ENCODE results near the gene NUP210.
"Not testable (repeated sequence)": the region's sequence is repeated elsewhere in the genome, so short reads cannot be mapped to it uniquely, and the experiment has no call there.

DNA sequence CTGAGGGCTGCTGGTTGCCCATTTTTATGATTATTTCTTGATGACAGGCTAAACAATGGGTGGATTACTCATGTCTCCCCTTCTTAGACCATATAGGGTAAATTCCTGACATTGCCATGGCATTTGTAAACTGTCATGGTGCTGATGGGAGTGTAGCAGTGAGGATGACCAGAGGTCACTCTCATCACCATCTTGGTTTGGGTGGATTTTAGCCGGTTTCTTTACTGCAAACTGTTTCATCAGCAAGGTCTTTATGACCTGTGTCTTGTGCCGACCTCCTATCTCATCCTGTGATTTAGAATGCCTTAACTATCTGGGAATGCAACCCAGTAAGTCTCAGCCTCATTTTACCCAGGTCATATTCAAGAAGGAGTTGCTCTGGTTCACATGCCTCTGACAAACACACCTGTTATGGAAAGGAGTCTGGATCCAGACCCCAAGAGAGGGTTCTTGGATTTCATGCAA is 10.3 kb upstream of the NUP210 start:
- TF ChIP-seq HES4 (CRISPR knock-in tag; IDR thresholded peaks at IDR 0.05; ENCODE audit: borderline replicate concordance); SIX4 (CRISPR knock-in tag; IDR thresholded peaks at IDR 0.05); MYNN (CRISPR knock-in tag; IDR thresholded peaks at IDR 0.05; ENCODE audit: low read depth); NR1H2 (CRISPR knock-in tag; IDR thresholded peaks at IDR 0.05; ENCODE audit: borderline replicate concordance, low read depth); ZNF652 (CRISPR knock-in tag; IDR thresholded peaks at IDR 0.05; ENCODE audit: borderline replicate concordance, low read depth); ZNF44 (CRISPR knock-in tag; IDR thresholded peaks at IDR 0.05); ATF4 (CRISPR knock-in tag; IDR thresholded peaks at IDR 0.05); POLR2A (IDR thresholded peaks at IDR 0.05; ENCODE audit: insufficient read depth in 1 of 2, low read depth in 2 of 2, low read length in 2 of 2); REST (IDR thresholded peaks at IDR 0.05; ENCODE audit: borderline replicate concordance in 1 of 2, low read depth in 1 of 2, low read length in 2 of 2): not testable (repeated sequence)
- TF ChIP-seq, protein P1, sequence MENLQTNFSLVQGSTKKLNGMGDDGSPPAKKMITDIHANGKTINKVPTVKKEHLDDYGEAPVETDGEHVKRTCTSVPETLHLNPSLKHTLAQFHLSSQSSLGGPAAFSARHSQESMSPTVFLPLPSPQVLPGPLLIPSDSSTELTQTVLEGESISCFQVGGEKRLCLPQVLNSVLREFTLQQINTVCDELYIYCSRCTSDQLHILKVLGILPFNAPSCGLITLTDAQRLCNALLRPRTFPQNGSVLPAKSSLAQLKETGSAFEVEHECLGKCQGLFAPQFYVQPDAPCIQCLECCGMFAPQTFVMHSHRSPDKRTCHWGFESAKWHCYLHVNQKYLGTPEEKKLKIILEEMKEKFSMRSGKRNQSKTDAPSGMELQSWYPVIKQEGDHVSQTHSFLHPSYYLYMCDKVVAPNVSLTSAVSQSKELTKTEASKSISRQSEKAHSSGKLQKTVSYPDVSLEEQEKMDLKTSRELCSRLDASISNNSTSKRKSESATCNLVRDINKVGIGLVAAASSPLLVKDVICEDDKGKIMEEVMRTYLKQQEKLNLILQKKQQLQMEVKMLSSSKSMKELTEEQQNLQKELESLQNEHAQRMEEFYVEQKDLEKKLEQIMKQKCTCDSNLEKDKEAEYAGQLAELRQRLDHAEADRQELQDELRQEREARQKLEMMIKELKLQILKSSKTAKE (CRISPR knock-in tag; IDR thresholded peaks at IDR 0.05; ENCODE audit: borderline replicate concordance), result not testable (repeated sequence)
- TF ChIP-seq, protein P2, sequence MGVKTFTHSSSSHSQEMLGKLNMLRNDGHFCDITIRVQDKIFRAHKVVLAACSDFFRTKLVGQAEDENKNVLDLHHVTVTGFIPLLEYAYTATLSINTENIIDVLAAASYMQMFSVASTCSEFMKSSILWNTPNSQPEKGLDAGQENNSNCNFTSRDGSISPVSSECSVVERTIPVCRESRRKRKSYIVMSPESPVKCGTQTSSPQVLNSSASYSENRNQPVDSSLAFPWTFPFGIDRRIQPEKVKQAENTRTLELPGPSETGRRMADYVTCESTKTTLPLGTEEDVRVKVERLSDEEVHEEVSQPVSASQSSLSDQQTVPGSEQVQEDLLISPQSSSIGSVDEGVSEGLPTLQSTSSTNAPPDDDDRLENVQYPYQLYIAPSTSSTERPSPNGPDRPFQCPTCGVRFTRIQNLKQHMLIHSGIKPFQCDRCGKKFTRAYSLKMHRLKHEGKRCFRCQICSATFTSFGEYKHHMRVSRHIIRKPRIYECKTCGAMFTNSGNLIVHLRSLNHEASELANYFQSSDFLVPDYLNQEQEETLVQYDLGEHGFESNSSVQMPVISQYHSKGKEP (CRISPR knock-in tag; IDR thresholded peaks at IDR 0.05), result not testable (repeated sequence)
- TF ChIP-seq, protein P3, sequence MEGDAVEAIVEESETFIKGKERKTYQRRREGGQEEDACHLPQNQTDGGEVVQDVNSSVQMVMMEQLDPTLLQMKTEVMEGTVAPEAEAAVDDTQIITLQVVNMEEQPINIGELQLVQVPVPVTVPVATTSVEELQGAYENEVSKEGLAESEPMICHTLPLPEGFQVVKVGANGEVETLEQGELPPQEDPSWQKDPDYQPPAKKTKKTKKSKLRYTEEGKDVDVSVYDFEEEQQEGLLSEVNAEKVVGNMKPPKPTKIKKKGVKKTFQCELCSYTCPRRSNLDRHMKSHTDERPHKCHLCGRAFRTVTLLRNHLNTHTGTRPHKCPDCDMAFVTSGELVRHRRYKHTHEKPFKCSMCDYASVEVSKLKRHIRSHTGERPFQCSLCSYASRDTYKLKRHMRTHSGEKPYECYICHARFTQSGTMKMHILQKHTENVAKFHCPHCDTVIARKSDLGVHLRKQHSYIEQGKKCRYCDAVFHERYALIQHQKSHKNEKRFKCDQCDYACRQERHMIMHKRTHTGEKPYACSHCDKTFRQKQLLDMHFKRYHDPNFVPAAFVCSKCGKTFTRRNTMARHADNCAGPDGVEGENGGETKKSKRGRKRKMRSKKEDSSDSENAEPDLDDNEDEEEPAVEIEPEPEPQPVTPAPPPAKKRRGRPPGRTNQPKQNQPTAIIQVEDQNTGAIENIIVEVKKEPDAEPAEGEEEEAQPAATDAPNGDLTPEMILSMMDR (CRISPR knock-in tag; IDR thresholded peaks at IDR 0.05), result not testable (repeated sequence)

Data from HepG2 (cell line).